Testis (tissue), 3 donors: ENCODE results near the gene PTPN6. TPM values are rescaled to one million over a fixed set of nuclear protein-coding genes. Genes with fewer than 3 reads are reported as not detected.
A peak's percentile ranks its signal among the peaks of the same experiment; 100 is the strongest.
"Not testable (repeated sequence)": the region's sequence is repeated elsewhere in the genome, so short reads cannot be mapped to it uniquely, and the experiment has no call there.

ENCODE experiments used
- DNase-seq: peaks from one replicate; pipeline ENCODE4 v3.0.0-alpha.2; 2019
- H3K27ac ChIP-seq, 2 donors: fragments of 200-600 bp; sonication (generic); one replicate each; pipeline ENCODE4 v1.5.1; 2019
- H3K27me3 ChIP-seq: fragments of 200-600 bp; sonication (generic); one replicate; pipeline ENCODE4 v1.5.1; 2019
- H3K36me3 ChIP-seq: fragments of 200-600 bp; sonication (generic); one replicate; pipeline ENCODE4 v1.5.1; 2017; ENCODE audit warnings: low read depth; ENCODE audit errors: missing control alignments
- H3K4me1 ChIP-seq: fragments of 200-600 bp; sonication (generic); one replicate; pipeline ENCODE4 v1.5.1; 2019
- H3K4me3 ChIP-seq, 2 donors: fragments of 200-600 bp; sonication (generic); one replicate each; pipeline ENCODE4 v1.5.1; 2017 to 2019
- H3K9me3 ChIP-seq: fragments of 200-600 bp; sonication (generic); one replicate; pipeline ENCODE4 v1.5.1; 2017
- CTCF ChIP-seq, 3 experiments: fragments of 450-650 bp in 2 of 3; fragments of 200-600 bp in 1 of 3; sonication (generic) in 1 of 3; IDR thresholded peaks; one replicate each; pipeline ENCODE4 v1.5.1; 2016 to 2019; ENCODE audit warnings: antibody characterized with exemption in 3 of 3, mild to moderate bottlenecking in 2 of 3, moderate library complexity in 1 of 3
- POLR2A ChIP-seq: fragments of 450-650 bp; IDR thresholded peaks from one replicate; pipeline ENCODE4 v1.6.1; 2017; ENCODE audit warnings: antibody characterized with exemption, mild to moderate bottlenecking, moderate library complexity
- WGBS, 2 donors: methylation state at CpG; one replicate each; pipeline ENCODE4 v1.1.5; 2018; 5-methylcytosine and 5-hydroxymethylcytosine counted together
- intact Hi-C: fragments of 100-400 bp; cut with DNase I; formaldehyde crosslinking; loops from one replicate; pipeline ENCODE4 v1.15.1; 2023; ENCODE audit warnings: low total_unique reads
- polyA plus RNA-seq: library from polyadenylated mRNA; stranded (reverse); fragments of 350-450 nt; fragmentation: Illumina TruSeq; extraction: RNeasy Lipid Tissue Mini Kit (QIAGEN cat#74804); gene quantifications from one replicate; pipeline ENCODE4 v1.2.3, GENCODE V29; 2014; ENCODE audit warnings: low read depth, low replicate concordance; ENCODE audit not compliant: insufficient read depth
- total RNA-seq, 2 donors: library from RNA; depleted of rRNA; stranded (reverse); fragments of >200 nt; gene quantifications; one replicate each; pipeline ENCODE4 v1.2.3, GENCODE V29; 2016

The PTPN6 gene
- total and polyA plus RNA-seq, 3 donors from 2014 or later, result 3.7 to 19.1 (median 9.1) TPM

- Histone ChIP-seq H3K36me3 (no peaks in the 10 kb centered on the region), H3K27me3 (no peaks in the 10 kb centered on the region), H3K4me1 (peaks cover 13% of the 10 kb centered on the region), H3K4me3 (peak overlapping the region; percentile 63 to 76), H3K27ac (no peak overlapping the region), H3K9me3 (no peaks in the 10 kb centered on the region)
- no peak for DNase-seq
- intact Hi-C loops, result no loop called here
- WGBS, 2 donors, result 51 to 64% methylated on average over 5 of the region's 5 CpGs
- TF ChIP-seq CTCF (IDR thresholded peaks at IDR 0.05) (no peak), POLR2A (no peak)
Measured at GRCh38 chr12:6905414-6906040, 45.6 kb upstream of the PTPN6 start.

DNA sequence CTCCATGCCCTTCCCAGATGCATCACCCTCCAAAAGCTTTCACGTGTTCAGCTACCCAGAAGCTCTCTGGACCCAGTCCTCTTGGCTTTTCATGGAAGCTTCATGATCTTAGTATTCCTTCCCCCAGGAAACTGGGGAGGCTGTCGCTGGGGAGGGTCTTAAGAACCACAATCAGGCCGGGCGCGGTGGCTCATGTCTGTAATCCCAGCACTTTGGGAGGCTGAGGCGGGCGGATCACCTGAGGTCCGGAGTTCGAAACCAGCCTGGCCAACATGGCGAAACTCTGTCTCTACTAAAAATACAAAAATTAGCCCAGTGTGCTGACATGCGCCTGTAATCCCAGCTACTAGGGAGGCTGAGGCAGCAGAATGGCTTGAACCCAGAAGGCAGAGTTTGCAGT lies 43.0 kb upstream of the PTPN6 start:
- peaks cover 13% of the 10 kb centered on the region for H3K4me1 ChIP-seq
- H3K27me3 ChIP-seq, intact Hi-C loops, DNase-seq, H3K4me3 ChIP-seq, H3K27ac ChIP-seq, H3K9me3 ChIP-seq, H3K36me3 ChIP-seq: not testable (repeated sequence)
- WGBS, 2 donors, result 96% methylated on average over 9 to 11 of the region's 11 CpGs

- H3K27ac ChIP-seq, result no peak overlapping the region
- no peaks in the 10 kb centered on the region for H3K27me3 ChIP-seq
- DNase-seq, result no peak
- peaks cover 13% of the 10 kb centered on the region for H3K4me1 ChIP-seq
- no peaks in the 10 kb centered on the region for H3K9me3 ChIP-seq
- intact Hi-C loops, result no loop called here
- 90 to 91% methylated on average over 4 of the region's 4 CpGs for whole genome bisulfite sequencing, 2 donors
- no peak overlapping the region for H3K4me3 ChIP-seq
- no peak for TF ChIP-seq CTCF (IDR thresholded peaks at IDR 0.05)
- TF ChIP-seq POLR2A, result no peak
- H3K36me3 ChIP-seq, result no peaks in the 10 kb centered on the region
Measured at GRCh38 chr12:6909421-6910145, 41.6 kb upstream of the PTPN6 start.

DNA sequence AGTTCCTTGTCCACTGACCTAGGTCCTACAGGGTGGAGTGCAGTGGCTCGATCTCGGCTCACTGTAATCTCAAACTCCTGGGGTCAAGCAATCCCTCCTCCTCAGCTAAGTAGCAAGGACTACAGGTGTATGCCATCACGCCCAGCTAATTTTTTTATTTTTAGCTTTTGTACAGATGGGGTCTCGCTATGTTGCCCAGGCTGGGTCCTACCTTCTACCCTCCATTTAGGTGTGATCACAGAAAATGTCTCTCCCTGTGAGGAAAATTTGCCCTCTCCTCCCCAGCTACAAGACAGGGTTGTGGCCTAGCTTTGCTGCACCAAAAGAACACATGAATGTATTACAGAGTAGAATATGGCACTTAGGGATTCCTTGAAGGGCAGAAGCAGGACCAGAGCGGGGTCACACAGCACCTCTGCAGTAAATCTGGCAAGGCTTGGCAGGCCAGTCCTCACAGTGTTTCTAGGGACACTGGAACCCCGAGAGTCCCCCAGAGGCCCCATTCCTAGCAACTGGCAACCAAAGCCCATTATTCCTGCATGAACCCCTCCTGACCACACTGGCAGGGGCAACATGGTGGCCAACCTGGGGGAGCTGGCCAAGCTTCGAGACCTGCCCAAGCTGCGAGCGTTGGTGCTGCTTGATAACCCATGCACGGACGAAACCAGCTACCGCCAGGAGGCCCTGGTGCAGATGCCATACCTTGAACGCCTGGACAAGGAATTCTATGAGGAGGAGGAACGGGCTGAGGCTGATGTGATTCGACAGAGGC lies 38.8 kb upstream of the PTPN6 start:
- Histone ChIP-seq H3K27me3 (no peaks in the 10 kb centered on the region), H3K9me3 (no peaks in the 10 kb centered on the region), H3K27ac (no peak overlapping the region), H3K36me3 (no peaks in the 10 kb centered on the region), H3K4me3 (no peak overlapping the region), H3K4me1 (peaks cover 15% of the 10 kb centered on the region)
- TF ChIP-seq CTCF (IDR thresholded peaks at IDR 0.05) (no peak), POLR2A (no peak)
- intact Hi-C loops, result no loop called here
- 80 to 82% methylated on average over 10 to 15 of the region's 15 CpGs for WGBS, 2 donors
- DNase-seq, result no peak

DNA sequence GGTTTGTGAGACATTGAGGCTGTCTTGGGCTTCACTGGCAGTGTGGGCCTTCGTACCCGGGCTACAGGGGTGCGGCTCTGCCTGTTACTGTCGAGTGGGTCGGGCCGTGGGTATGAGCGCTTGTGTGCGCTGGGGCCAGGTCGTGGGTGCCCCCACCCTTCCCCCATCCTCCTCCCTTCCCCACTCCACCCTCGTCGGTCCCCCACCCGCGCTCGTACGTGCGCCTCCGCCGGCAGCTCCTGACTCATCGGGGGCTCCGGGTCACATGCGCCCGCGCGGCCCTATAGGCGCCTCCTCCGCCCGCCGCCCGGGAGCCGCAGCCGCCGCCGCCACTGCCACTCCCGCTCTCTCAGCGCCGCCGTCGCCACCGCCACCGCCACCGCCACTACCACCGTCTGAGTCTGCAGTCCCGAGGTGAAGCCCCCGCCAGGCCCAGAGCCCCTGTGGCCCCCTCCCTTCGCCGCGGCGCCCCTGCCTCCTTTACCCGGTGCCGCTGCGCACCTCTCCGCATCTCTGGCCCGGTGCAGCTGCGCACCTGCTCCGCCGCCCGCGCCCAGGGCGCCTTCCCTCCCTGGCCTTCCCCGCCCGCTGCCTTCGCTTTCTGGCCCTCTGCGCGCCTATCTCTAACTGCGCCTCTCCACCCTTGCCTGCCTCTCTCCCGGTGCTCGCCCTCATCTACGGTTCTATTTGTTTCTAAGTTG lies 36.8 kb upstream of the PTPN6 start, which contains the start of gene ENO2:
Gene ENO2, plus strand, starts transcription at position 335 of the 701 bp plus-strand sequence. CDS start 1,253 bp downstream, outside the sequence.
- Histone ChIP-seq H3K9me3 (no peaks in the 10 kb centered on the region), H3K4me3 (peak within 1 kb of the TSS; percentile 41 to 62), H3K36me3 (no peaks in the 10 kb centered on the region), H3K4me1 (peaks cover 15% of the 10 kb centered on the region), H3K27ac (peak within 1 kb of the TSS; percentile 27 to 48), H3K27me3 (no peaks in the 10 kb centered on the region)
- TF ChIP-seq CTCF (IDR thresholded peaks at IDR 0.05) (no peak), POLR2A (no peak)
- intact Hi-C loops, result no loop called here
- DNase-seq, result peak; percentile 71
- 0% methylated on average over 45 to 54 of the region's 68 CpGs for WGBS, 2 donors
